Duodenal mucosa (tissue), 2 donors: ENCODE measurements around the gene NVL.
"Not testable (repeated sequence)": the region's sequence is repeated elsewhere in the genome, so short reads cannot be mapped to it uniquely, and the experiment has no call there.

Experiments
- H3K27ac ChIP-seq: one replicate; pipeline ENCODE4 v1.7.0; 2013; ENCODE audit warnings: low read depth, low read length
- H3K27me3 ChIP-seq, 2 donors: one replicate each; pipeline ENCODE4 v1.7.0; 2013; ENCODE audit warnings: low read length in 2 of 2, control low read depth in 1 of 2; ENCODE audit not compliant: insufficient read depth in 2 of 2, control insufficient read depth in 1 of 2
- H3K36me3 ChIP-seq, 2 donors: one replicate each; pipeline ENCODE4 v1.7.0; 2013; ENCODE audit warnings: low read length in 2 of 2, control low read depth in 1 of 2; ENCODE audit not compliant: insufficient read depth in 2 of 2, control insufficient read depth in 1 of 2
- H3K4me1 ChIP-seq, 2 donors: one replicate each; pipeline ENCODE4 v1.7.0; 2013; ENCODE audit warnings: low read length in 2 of 2, control low read depth in 1 of 2; ENCODE audit not compliant: insufficient read depth in 2 of 2, control insufficient read depth in 1 of 2
- H3K4me3 ChIP-seq, 2 donors: one replicate each; pipeline ENCODE4 v1.7.0; 2013; ENCODE audit warnings: low read length in 2 of 2, low read depth in 1 of 2
- H3K9ac ChIP-seq, 2 donors: one replicate each; pipeline ENCODE4 v1.7.0; 2013; ENCODE audit warnings: low read length in 2 of 2, low read depth in 1 of 2
- H3K9me3 ChIP-seq, 2 donors: one replicate each; pipeline ENCODE4 v1.7.0; 2013; ENCODE audit warnings: low read length in 2 of 2, control low read depth in 1 of 2; ENCODE audit not compliant: control insufficient read depth in 1 of 2

Gene NVL

DNA sequence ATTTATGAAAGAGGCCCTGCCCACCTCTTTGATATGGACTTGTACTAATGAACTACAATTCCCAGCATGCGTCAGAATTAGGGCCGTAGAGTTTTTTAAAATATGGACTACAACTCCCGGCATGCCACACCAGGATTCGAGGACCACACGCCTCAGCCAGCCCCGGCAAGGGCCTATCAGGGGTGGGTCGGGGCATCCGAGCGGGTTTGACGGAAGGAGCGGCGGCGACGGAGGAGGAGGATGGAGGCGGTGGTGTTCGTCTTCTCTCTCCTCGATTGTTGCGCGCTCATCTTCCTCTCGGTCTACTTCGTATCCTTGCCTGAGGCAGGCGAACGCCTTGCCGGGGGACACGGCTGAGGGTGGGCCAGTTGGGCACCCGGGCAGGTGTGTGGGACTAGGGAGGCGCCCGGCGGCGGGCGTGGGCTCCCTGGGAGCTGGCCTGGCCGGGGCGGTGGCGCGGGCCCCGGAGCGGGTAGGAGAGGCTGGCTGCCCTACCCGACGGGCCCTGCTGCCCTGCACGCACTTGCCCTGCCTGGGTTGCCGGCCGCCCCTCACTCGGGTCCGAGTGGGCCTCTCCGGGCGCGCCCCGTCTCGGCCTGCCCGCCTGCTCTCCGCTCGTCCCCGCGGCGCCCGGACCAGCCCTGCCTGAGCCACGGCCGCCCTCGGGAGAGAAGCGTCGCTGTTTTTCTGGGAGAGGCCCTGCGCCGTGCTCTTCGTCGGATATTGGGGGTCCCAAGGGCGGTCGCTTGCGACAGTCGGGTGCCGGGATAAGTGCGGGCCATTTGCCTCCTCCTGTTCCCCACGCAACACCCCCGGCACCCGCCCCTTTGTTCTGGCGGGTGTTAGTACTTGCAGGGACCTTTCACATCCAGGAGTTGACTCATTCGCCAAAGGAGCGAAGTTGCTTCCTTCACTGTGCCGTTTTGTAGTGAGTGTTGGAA lies 27.0 kb upstream of the NVL start, which contains the start of gene CNIH4:
Gene CNIH4, plus strand, starts transcription at position 195 of the 941 bp plus-strand sequence. Its CDS starts 46 bp downstream, at position 241.
- H3K36me3 ChIP-seq, result no peaks in the 10 kb centered on the region
- H3K27me3 ChIP-seq, result no peaks in the 10 kb centered on the region
- H3K4me3 ChIP-seq, result peak within 1 kb of the TSS; percentile 75 to 94
- H3K9me3 ChIP-seq, result no peaks in the 10 kb centered on the region
- H3K9ac ChIP-seq, result peak within 1 kb of the TSS; percentile 59 to 86
- peaks cover 31 to 33% of the 10 kb centered on the region in 2 donors for H3K4me1 ChIP-seq
- H3K27ac ChIP-seq, result peak within 1 kb of the TSS; percentile 85

- H3K4me3 ChIP-seq, result no peak overlapping the region
- H3K36me3 ChIP-seq, result no peaks in the 10 kb centered on the region
Measured at GRCh38 chr1:224353975-224354925, 24.3 kb upstream of the NVL start.

DNA sequence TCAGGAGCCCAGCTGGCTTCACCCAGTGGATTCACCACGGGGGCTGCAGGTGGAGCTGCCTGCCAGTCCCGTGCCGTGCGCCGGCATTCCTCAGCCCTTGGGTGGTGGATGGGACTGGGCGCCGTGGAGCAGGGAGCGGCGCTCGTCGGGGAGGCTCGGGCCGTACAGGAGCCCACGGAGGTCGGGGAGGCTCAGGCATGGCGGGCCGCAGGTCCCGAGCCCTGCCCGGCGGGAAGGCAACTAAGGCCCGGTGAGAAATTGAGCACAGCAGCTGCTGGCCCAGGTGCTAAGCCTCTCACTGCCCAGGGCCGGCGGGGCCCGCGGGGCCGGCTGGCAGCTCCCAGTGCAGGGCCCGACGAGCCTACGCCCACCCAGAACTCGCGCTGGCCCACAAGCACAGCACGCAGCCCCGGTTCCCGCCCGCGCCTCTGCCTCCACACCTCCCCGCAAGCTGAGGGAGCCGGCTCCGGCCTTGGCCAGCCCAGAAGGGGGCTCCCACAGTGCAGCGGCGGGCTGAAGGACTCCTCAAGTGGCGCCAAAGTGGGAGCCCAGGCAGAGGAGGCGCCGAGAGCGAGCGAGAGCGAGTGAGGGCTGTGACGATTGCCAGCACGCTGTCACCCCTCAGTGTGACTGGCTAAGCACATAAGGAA lies 22.6 kb upstream of the NVL start:
- not testable (repeated sequence) for H3K36me3 ChIP-seq, H3K27ac ChIP-seq, H3K27me3 ChIP-seq, H3K9ac ChIP-seq, H3K9me3 ChIP-seq, H3K4me3 ChIP-seq
- H3K4me1 ChIP-seq, result peaks cover 14 to 21% of the 10 kb centered on the region in 2 donors

More at GRCh38 chr1:224353975-224354925, 24.3 kb upstream of the NVL start:
- no peak overlapping the region for H3K9ac ChIP-seq
- no peaks in the 10 kb centered on the region for H3K27me3 ChIP-seq
- no peaks in the 10 kb centered on the region for H3K9me3 ChIP-seq
- H3K4me1 ChIP-seq, result peaks cover 31 to 33% of the 10 kb centered on the region in 2 donors
- peak overlapping the region; percentile 23 for H3K27ac ChIP-seq

GRCh38 chr1:224349716-224350115 lies 19.7 kb upstream of the NVL start:
- H3K27ac ChIP-seq, H3K4me1 ChIP-seq, H3K9ac ChIP-seq, H3K9me3 ChIP-seq, H3K4me3 ChIP-seq, H3K36me3 ChIP-seq, H3K27me3 ChIP-seq: not testable (repeated sequence)

- Histone ChIP-seq H3K4me1 (no peaks in the 10 kb centered on the region), H3K4me3 (no peak overlapping the region), H3K27ac (no peak overlapping the region), H3K9me3 (peaks cover 12 to 15% of the 10 kb centered on the region in 2 donors), H3K36me3 (no peaks in the 10 kb centered on the region), H3K9ac (no peak overlapping the region), H3K27me3 (no peaks in the 10 kb centered on the region)
Measured at GRCh38 chr1:224348137-224348536, 18.2 kb upstream of the NVL start.

DNA sequence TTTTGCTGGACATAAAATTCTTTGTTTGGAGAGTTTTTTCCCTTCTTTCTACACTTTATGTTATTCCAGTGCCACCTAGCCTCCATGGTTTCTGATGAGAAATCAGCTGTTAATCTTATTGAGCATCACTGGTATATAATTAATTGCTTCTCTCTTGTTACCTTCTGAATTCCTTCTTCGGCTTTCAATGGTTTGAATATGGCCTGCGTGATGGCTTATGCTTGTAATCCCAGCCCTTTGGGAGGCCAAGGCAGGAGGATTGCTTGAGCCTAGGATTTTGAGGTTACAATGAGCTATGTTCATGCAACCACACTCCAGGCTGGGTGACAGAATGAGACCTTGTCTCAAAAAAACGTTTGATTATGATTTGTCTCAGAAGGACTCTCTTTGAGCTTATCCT lies 13.7 kb upstream of the NVL start:
- H3K4me3 ChIP-seq, result no peak overlapping the region
- H3K36me3 ChIP-seq, result no peaks in the 10 kb centered on the region

GRCh38 chr1:224340453-224341384 lies 10.7 kb upstream of the NVL start:
- not testable (repeated sequence) for H3K36me3 ChIP-seq, H3K27ac ChIP-seq, H3K27me3 ChIP-seq, H3K4me1 ChIP-seq
- Histone ChIP-seq H3K9ac (peak overlapping the region in 1 of 2 donors; percentile 57), H3K9me3 (peaks cover 12 to 15% of the 10 kb centered on the region in 2 donors), H3K4me3 (peak overlapping the region; percentile 73 to 85)

More for the DNA sequence above, 13.7 kb upstream of the NVL start:
- H3K9ac ChIP-seq, result no peak overlapping the region
- H3K27ac ChIP-seq, result no peak overlapping the region
- no peaks in the 10 kb centered on the region for H3K4me1 ChIP-seq
- H3K27me3 ChIP-seq, result no peaks in the 10 kb centered on the region
- peaks cover 12 to 15% of the 10 kb centered on the region in 2 donors for H3K9me3 ChIP-seq

DNA sequence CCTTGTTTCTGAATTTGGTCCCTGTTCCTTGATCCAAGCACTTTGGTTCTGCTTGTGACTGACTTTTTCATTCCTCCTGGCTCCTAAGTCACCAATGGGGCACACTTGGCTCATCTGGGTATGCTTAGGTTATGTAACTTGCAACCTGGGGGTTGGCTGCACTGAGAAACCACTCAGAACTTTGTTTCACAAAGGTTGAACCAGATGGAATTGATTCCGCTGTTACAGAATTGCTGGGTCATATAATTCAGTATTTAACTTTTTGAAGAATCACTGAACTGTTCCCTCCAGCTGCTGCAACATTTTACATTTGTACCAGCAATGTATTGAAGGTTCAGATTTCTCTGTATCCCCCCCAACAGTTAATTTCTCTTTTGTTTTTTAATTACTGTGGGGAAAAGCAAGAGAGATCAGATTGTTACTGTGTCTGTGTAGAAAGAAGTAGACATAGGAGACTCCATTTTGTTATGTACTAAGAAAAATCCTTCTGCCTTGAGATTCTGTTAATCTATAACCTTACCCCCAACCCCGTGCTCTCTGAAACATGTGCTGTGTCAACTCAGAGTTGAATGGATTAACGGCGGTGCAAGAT lies 9.6 kb upstream of the NVL start:
- no peak overlapping the region for H3K27ac ChIP-seq
- no peak overlapping the region for H3K9ac ChIP-seq
- no peaks in the 10 kb centered on the region for H3K4me1 ChIP-seq
- peaks cover 9 to 11% of the 10 kb centered on the region in 2 donors for H3K9me3 ChIP-seq
- H3K27me3 ChIP-seq, result no peaks in the 10 kb centered on the region
- no peaks in the 10 kb centered on the region for H3K36me3 ChIP-seq
- no peak overlapping the region for H3K4me3 ChIP-seq
